Esophagus squamous epithelium (tissue), 5 donors: ENCODE measurements around the gene RAET1G. TPM values are rescaled to one million over a fixed set of nuclear protein-coding genes. Genes with fewer than 3 reads are reported as not detected.
"Not testable (repeated sequence)": the region's sequence is repeated elsewhere in the genome, so short reads cannot be mapped to it uniquely, and the experiment has no call there.

Source experiments
- DNase-seq: peaks from one replicate; lab custom pipeline; 2025; lab: John Stamatoyannopoulos, UW
- H3K27ac ChIP-seq, 4 donors: fragments of 200-600 bp; sonication (generic); one replicate each; pipeline ENCODE4 v1.5.1; 2016 to 2019; ENCODE audit warnings: mild to moderate bottlenecking in 1 of 4
- H3K27me3 ChIP-seq, 4 donors: fragments of 200-600 bp; sonication (generic); 1 replicate in 3 of 4; 2 replicates in 1 of 4; pipeline versions ENCODE4 v1.5.1 to v1.6.0; 2017 to 2021; ENCODE audit warnings: antibody characterized with exemption in 1 of 4
- H3K36me3 ChIP-seq, 3 donors: fragments of 200-600 bp; sonication (generic); one replicate each; pipeline ENCODE4 v1.5.1; 2016 to 2019
- H3K4me1 ChIP-seq, 3 donors: fragments of 200-600 bp; sonication (generic); one replicate each; pipeline ENCODE4 v1.5.1; 2017 to 2019
- H3K4me3 ChIP-seq, 4 donors: fragments of 200-600 bp; sonication (generic); 1 replicate in 3 of 4; 2 replicates in 1 of 4; pipeline ENCODE4 v1.5.1; 2016 to 2019; ENCODE audit warnings: mild to moderate bottlenecking in 2 of 4, moderate library complexity in 1 of 4
- H3K9me3 ChIP-seq, 3 donors: fragments of 200-600 bp; sonication (generic); one replicate each; pipeline ENCODE4 v1.5.1; 2016 to 2019
- POLR2A ChIP-seq, 4 donors: fragments of 450-650 bp; IDR thresholded peaks; one replicate each; pipeline ENCODE4 v1.6.1; 2017; ENCODE audit warnings: antibody characterized with exemption in 4 of 4, mild to moderate bottlenecking in 4 of 4, moderate library complexity in 3 of 4
- WGBS, 2 donors: methylation state at CpG; one replicate each; pipeline ENCODE4 v1.1.5; 2018; 5-methylcytosine and 5-hydroxymethylcytosine counted together
- intact Hi-C: fragments of 100-400 bp; cut with DNase I; formaldehyde crosslinking; loops from one replicate; pipeline ENCODE4 v1.15.0; 2022
- total RNA-seq, 4 donors: library from RNA; depleted of rRNA; stranded (reverse); fragments of >200 nt; gene quantifications; one replicate each; pipeline ENCODE4 v1.1.0, GENCODE V29; 2016
- TF ChIP-seq, protein P1 (sequence below), 6 experiments: fragments of 450-650 bp in 4 of 6; fragments of 200-600 bp in 2 of 6; sonication (generic) in 2 of 6; IDR thresholded peaks; one replicate each; pipeline ENCODE4 v1.5.1; 2016 to 2019; ENCODE audit warnings: antibody characterized with exemption in 6 of 6, mild to moderate bottlenecking in 4 of 6, moderate library complexity in 4 of 6
- donor health status: DM: yes; HTN: yes; CAD: no.

The RAET1G gene
- total RNA-seq, 4 donors from 2014 or later, result 9.0 to 26.8 (median 13.5) TPM

DNA sequence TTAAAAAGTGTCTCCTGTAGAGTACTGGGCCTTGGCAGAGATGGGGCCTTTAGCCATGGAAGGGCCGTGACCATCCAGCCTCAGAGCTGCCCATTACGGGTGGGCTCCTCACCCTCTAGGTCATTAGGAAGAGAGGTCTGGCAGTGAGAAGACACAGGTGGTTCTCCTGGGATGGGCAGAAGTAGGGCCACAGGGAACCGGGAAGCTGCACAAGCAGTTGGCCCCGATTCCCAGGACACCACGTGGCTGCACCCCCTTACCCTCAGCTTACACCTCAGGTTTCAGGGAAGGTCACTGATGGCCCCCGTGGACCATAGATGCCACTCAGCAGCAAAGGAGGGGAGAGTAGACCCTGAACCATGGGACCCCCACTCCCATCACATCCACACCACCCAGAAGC is 1.6 kb downstream of the RAET1G start:
- no peaks in the 10 kb centered on the region for H3K9me3 ChIP-seq
- peaks cover 16 to 56% (median 29%) of the 10 kb centered on the region in 3 donors for H3K4me1 ChIP-seq
- no peak overlapping the region for H3K4me3 ChIP-seq
- H3K27ac ChIP-seq, result no peak overlapping the region
- WGBS, 2 donors, result 89% methylated on average over 6 of the region's 6 CpGs; no CpG with 5 or more reads in 1 of the 2 donors
- intact Hi-C loops, result loop anchor here (5.0 kb wide), 1 partner anchor 84 kb away; no protein-coding TSS in a partner anchor
- TF ChIP-seq, protein P1, sequence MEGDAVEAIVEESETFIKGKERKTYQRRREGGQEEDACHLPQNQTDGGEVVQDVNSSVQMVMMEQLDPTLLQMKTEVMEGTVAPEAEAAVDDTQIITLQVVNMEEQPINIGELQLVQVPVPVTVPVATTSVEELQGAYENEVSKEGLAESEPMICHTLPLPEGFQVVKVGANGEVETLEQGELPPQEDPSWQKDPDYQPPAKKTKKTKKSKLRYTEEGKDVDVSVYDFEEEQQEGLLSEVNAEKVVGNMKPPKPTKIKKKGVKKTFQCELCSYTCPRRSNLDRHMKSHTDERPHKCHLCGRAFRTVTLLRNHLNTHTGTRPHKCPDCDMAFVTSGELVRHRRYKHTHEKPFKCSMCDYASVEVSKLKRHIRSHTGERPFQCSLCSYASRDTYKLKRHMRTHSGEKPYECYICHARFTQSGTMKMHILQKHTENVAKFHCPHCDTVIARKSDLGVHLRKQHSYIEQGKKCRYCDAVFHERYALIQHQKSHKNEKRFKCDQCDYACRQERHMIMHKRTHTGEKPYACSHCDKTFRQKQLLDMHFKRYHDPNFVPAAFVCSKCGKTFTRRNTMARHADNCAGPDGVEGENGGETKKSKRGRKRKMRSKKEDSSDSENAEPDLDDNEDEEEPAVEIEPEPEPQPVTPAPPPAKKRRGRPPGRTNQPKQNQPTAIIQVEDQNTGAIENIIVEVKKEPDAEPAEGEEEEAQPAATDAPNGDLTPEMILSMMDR (IDR thresholded peaks at IDR 0.05), result no peak
- TF ChIP-seq POLR2A (IDR thresholded peaks at IDR 0.05), result no peak
- DNase-seq, result no peak
- peaks cover 0 to 15% (median 0%) of the 10 kb centered on the region in 4 donors for H3K27me3 ChIP-seq
- H3K36me3 ChIP-seq, result peaks cover 0 to 11% (median 0%) of the 10 kb centered on the region in 3 donors

DNA sequence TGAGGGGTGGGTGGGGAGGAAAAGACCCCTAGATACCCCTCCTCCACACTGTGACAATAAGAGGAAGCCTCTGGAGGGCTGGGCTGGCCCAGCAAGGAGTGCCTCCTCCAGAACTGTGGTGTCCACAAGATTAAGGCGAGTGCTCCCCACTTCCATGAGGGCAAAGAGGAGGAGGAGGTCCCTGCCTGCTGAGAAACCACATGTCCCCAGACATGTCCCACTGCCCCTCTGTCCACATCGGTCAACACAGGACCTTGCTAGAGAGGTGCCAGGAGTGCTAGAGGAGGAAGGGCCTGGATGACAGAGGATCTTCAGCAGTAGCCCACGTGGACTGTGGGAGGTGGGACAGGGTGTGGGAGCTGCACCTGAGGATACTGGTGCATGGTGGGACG is 3.1 kb downstream of the RAET1G start:
- H3K27me3 ChIP-seq, result peaks cover 0 to 11% (median 0%) of the 10 kb centered on the region in 4 donors
- no peak for DNase-seq
- no peak overlapping the region for H3K4me3 ChIP-seq
- TF ChIP-seq POLR2A (IDR thresholded peaks at IDR 0.05), result no peak
- TF ChIP-seq, protein P1 (IDR thresholded peaks at IDR 0.05), result no peak
- no peak overlapping the region for H3K27ac ChIP-seq
- H3K4me1 ChIP-seq, result peaks cover 9 to 40% (median 20%) of the 10 kb centered on the region in 3 donors
- H3K9me3 ChIP-seq, result no peaks in the 10 kb centered on the region
- intact Hi-C loops, result loop anchor here (5.0 kb wide), 1 partner anchor 83 kb away; no protein-coding TSS in a partner anchor
- peaks cover 0 to 11% (median 0%) of the 10 kb centered on the region in 3 donors for H3K36me3 ChIP-seq
- 94 to 95% methylated on average over 4 of the region's 4 CpGs for WGBS, 2 donors

DNA sequence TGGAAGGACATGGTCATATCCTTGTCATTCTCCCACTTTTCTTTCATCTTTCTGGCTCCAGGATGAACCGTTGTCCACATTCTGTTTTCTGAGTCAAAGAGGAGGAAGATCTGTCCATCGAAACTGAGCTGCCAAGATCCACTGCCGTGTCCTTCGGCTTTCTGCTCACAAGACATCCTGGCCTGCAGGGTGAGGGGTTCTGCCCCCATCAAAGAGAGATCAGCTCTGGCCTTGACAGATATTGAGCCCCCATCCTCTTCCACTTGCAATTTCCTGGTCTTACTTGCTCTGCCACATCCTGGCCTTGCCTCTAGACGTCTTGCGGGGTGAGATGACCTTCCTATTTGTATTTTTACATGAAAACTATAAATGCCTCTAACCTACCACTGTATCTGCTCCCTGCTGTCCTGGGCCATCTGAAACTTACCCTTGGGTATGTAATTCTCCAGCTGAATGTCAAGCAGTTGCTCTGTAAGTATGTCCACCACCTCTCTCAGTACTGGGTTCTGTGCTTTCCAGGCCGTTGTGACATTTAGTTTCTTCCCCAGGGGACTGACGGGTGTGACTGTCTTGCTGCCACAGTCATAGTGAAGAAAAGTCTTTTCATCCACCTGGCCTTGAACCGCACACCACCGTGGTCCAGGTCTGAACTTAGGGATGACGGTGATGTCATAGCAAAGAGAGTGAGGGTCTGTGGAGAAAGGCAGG is 3.6 kb downstream of the RAET1G start:
- DNase-seq, H3K27ac ChIP-seq, H3K4me3 ChIP-seq, H3K9me3 ChIP-seq, intact Hi-C loops, H3K27me3 ChIP-seq: not testable (repeated sequence)
- WGBS, 2 donors, result 75 to 92% methylated on average over 4 to 7 of the region's 11 CpGs
- H3K36me3 ChIP-seq, result peaks cover 0 to 11% (median 0%) of the 10 kb centered on the region in 3 donors
- peaks cover 7 to 35% (median 19%) of the 10 kb centered on the region in 3 donors for H3K4me1 ChIP-seq

DNA sequence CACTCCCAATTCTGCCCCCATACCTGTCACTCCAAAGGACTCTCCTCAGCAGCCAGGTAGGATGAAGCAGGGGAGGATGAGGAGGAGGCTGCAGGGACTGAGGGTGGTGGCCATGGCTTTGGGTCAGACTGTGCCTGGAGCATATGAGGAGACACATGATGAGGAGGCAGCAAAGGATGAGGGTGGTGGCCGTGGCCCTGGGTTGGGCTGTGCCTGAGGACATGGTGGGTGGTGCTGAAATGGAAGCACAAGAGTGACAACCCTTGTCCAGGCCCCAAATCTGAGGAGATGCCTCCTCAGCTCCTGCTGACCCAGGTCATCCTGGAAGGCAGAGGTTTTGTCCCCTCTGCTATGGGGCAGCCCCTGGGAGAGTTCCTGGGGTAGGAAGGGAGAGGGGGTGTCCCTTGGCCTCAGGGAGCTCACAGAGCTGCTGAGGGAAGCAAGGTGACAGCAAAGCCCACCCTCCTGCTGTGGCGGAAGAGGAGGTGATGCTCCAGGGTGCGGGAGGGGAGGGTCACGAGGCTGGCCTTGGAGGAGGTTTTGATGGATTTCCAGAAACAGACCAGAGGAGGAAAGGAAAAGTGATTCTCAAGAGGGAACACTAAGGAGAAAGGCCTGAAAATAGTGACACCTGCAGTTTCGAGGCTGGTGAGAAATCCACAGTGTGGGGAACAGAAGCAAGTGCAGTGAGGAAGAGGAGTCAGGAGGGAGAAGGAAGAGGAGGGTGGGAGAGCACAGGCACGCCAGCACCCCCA is 4.6 kb downstream of the RAET1G start:
- intact Hi-C loops, result no loop called here
- WGBS, 2 donors, result 77 to 79% methylated on average over 5 to 6 of the region's 6 CpGs
- H3K27me3 ChIP-seq, result peaks cover 0 to 10% (median 0%) of the 10 kb centered on the region in 4 donors
- H3K4me1 ChIP-seq, result peaks cover 7 to 29% (median 15%) of the 10 kb centered on the region in 3 donors
- no peak overlapping the region for H3K27ac ChIP-seq
- H3K9me3 ChIP-seq, result no peaks in the 10 kb centered on the region
- TF ChIP-seq, protein P1 (IDR thresholded peaks at IDR 0.05), result no peak
- TF ChIP-seq POLR2A (IDR thresholded peaks at IDR 0.05), result no peak
- no peak overlapping the region for H3K4me3 ChIP-seq
- peaks cover 0 to 11% (median 0%) of the 10 kb centered on the region in 3 donors for H3K36me3 ChIP-seq
- DNase-seq, result no peak

DNA sequence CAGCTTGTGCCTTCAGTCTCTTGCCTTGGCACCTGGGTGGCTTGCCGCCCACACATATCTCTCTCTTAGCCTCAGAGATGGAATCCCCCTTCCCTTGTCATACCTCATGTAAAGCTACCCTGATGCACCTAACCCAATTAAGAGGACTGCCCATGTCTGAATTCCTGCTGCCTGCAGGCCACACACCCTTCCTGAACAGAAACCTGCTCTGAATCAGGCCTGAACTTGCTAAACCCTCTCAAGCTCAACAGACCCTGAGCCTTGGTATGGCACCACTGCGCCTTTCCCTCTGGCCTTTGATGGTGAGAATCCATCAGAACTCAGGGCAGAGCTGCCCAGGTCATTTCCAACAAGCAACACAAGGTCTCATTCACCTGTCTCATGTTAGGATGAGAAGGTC is 5.2 kb downstream of the RAET1G start:
- intact Hi-C loops, result no loop called here
- Histone ChIP-seq H3K4me1 (peaks cover 5 to 22% (median 12%) of the 10 kb centered on the region in 3 donors), H3K27ac (no peak overlapping the region), H3K4me3 (no peak overlapping the region), H3K36me3 (peaks cover 0 to 11% (median 0%) of the 10 kb centered on the region in 3 donors), H3K27me3 (peaks cover 0 to 8% (median 0%) of the 10 kb centered on the region in 4 donors), H3K9me3 (no peaks in the 10 kb centered on the region)
- no peak for DNase-seq
- 48 to 82% methylated on average over 2 of the region's 2 CpGs for WGBS, 2 donors
- TF ChIP-seq POLR2A (IDR thresholded peaks at IDR 0.05), result no peak
- TF ChIP-seq, protein P1 (IDR thresholded peaks at IDR 0.05), result no peak
